Heart left ventricle (tissue), 13 donors: ENCODE data around the gene AKAP6.

Experiments
- CTCF ChIP-seq, 12 donors: fragments of 200-600 bp; sonication (generic) in 4 of 12; IDR thresholded peaks; one replicate each; pipeline versions ENCODE4 v1.5.0 to v1.8.0; 2018 to 2022; ENCODE audit warnings: antibody characterized with exemption in 12 of 12, mild to moderate bottlenecking in 5 of 12
- POLR2A ChIP-seq, 2 donors: fragments of 450-650 bp; IDR thresholded peaks; one replicate each; pipeline ENCODE4 v1.6.1; 2017; ENCODE audit warnings: antibody characterized with exemption in 2 of 2, mild to moderate bottlenecking in 2 of 2, moderate library complexity in 2 of 2
- donor health status: ischemic (EF 13 %, LVEDD 7.1; RV severe dilation, severe dysfunction).
- donor health status: DM: no; HTN: yes; CAD: no.
- donor health status: DM: no; HTN: no; CAD: no.
- donor health status: ischemic (EF 25% LVEDD 6.9; RV normal size, moderate dysfunction).
- donor health status: ischemic (EF 25% LVEDD 5.7; RV mildly dilated, moderate dysfunction).
- donor health status: ischemic (EF 35%, LVEDD 5.7; RV mildly dilated, moderate dysfunction).
- donor health status: nonischemic (EF 11% LVEDD 7.7; RV severe dilation, severe dysfunction).
- donor health status: DM: yes; HTN: yes; CAD: no.
- donor health status: PGD.
- donor health status: ischemic (EF 29% LVEDD 5.4; RV normal size, mild dysfunction).
- donor health status: nonischemic (EF 23%, LVEDD 6.1; RV moderate dilation, normal function).

- no peak for TF ChIP-seq CTCF (IDR thresholded peaks at IDR 0.05)
- no peak for TF ChIP-seq POLR2A (IDR thresholded peaks at IDR 0.05)
Observed at GRCh38 chr14:32574269-32574668, 245.2 kb downstream of the AKAP6 start.
